ENCODE data around the gene BCKDHA.
"Not testable (repeated sequence)": the region's sequence is repeated elsewhere in the genome, so short reads cannot be mapped to it uniquely, and the experiment has no call there.

BCKDHA gene

GRCh38 chr19:41452584-41453275 is 55.1 kb downstream of the BCKDHA start:
- DNase-seq = no peak

DNA sequence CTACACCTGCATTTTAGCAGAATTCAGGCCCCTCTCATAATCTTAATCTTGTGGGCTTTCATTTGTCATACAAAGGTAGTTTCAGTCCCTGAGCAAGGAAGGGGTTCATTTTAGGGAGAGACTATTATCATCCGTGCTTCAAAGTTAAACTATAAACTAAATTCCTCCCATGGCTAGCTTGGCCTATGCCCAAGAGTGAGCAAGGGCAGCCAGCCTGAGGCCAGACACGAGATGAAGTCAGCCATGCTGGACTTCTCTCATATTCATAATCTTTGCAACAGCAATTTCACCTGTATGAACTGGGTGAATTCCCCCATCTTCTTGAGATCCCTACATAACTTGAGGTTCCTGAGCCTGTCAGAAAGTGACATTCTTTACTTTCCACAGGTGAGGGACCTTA is 58.3 kb downstream of the BCKDHA start:
- DNase-seq = no peak

- no peak for DNase-seq
Observed at GRCh38 chr19:41456342-41456918, 58.8 kb downstream of the BCKDHA start.

DNA sequence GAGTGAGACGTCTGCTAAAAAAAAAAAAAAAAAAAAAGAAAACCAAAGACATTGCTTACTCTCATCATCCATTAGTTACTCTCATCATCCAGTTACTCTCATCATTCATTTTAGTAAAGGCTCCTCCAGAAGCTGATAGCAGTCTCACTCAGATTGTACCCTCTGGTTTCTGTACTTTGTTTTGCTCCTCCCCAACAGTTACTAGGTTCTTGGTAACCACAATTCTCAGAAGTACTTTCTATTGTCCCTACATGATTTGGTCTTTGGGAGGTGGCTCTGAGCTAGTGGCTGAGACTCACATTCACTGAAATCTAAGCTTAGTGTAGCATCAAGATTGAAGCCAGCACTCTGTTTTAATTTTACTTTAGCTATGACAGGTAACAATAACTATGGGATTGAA is 59.6 kb downstream of the BCKDHA start:
- no peak for DNase-seq

GRCh38 chr19:41462497-41462896 is 64.9 kb downstream of the BCKDHA start:
- DNase-seq = no peak

DNA sequence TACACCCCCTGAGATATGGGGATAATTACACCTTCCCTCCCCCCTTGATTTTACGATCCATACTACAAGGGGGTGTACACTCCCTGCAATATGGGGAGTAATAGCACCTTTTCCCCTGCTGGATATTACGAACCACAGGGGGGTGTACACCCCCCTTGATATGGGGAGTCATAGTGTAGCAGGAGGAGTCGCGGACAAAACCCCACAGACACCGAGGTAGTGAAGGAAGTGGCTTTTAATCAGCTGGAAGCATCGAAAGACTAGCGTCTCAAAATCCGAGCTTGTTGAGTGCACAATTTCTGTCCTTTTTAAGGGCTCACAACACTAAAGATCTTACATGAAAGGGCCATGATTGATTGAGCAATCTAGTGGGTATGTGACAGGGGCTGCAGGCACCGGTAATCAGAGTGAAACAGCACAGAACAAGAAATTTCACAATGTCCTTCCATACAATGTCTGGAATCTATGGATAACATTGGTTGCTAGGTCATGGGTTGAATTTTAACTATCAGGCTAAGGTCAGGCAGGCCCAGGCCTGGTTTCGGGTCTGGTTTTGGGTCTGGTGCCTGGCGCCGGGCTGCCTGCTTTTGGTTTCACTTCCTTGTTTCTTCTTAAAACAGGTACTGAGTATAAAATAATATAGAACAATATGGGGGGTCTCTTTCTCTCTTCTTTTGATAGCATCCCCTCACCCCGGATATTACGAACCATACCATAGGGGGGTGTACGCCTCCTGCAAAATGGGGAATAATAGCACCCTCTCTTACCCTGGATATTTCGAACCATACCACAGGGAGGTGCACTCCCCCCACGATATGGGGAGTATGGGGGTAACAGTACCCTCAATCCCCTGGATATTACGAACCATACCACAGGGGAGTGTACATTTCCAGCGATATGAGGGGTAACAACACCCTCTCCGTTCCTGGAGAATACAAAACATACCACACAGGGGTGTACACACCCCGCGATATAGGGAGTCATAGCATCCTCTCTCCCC is 65.9 kb downstream of the BCKDHA start:
- not testable (repeated sequence) for DNase-seq
